NOMO-1 (cell line): ENCODE data around the gene VAMP7.
A peak's percentile ranks its signal among the peaks of the same experiment; 100 is the strongest.
"Not testable (repeated sequence)": the region's sequence is repeated elsewhere in the genome, so short reads cannot be mapped to it uniquely, and the experiment has no call there.

Experiments
- DNase-seq, 2 experiments: peaks; one replicate each; lab custom pipeline; 2025; ENCODE audit not compliant: unreplicated experiment in 2 of 2; lab: John Stamatoyannopoulos, UW

Gene VAMP7

DNA sequence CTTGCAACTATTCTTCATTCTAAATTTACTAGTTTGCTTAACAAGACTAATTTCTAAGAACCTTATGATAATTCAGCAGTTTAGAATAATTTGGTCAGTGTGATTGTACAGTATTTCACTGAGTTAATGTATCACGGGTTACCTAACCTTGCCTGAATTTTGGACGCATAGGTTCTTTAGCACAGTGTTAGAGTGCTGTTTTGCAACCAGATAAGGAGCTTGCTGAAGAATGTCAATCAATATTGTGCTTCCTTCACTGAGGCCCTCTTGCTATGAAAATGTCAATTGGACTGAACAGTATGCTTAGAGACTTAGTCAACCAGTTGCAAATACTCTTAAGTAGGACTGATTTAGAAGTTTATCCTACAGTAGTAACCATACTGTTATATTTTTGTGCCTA is 19.6 kb downstream of the VAMP7 start:
- DNase-seq = no peak

DNA sequence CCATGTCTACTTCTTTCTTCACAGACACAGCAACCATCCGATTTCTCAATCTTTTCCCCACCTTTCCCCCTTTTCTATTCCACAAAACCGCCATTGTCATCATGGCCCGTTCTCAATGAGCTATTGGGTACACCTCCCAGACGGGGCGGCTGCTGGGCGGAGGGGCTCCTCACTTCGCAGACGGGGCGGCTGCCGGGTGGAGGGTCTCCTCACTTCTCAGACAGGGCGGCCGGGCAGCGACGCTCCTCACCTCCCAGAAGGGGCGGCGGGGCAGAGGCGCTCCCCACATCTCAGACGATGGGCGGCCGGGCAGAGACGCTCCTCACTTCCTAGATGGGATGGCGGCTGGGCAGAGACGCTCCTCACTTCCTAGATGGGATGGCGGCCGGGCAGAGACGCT is 26.5 kb downstream of the VAMP7 start:
- DNase-seq = not testable (repeated sequence)

DNA sequence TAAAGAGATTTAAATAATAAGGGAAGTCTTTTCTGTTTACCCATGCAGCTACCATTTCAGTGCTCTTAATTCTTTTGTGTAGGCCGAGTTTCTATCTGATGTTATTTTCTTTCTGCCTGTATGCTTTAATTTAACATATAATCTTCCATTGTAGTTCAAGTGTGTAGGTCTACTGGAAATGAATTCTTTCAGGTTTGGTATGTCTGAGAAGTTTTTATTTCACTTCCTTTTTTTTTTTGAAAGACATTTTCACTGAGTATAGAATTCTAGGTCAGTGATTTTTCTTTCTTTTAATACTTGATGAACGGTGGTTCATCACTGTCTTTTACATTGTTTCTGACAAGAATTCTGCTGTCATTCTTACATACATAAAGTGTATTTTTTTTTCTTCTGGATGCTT is 42.1 kb downstream of the VAMP7 start:
- DNase-seq = peak in 1 of 2 experiments; percentile 5

DNA sequence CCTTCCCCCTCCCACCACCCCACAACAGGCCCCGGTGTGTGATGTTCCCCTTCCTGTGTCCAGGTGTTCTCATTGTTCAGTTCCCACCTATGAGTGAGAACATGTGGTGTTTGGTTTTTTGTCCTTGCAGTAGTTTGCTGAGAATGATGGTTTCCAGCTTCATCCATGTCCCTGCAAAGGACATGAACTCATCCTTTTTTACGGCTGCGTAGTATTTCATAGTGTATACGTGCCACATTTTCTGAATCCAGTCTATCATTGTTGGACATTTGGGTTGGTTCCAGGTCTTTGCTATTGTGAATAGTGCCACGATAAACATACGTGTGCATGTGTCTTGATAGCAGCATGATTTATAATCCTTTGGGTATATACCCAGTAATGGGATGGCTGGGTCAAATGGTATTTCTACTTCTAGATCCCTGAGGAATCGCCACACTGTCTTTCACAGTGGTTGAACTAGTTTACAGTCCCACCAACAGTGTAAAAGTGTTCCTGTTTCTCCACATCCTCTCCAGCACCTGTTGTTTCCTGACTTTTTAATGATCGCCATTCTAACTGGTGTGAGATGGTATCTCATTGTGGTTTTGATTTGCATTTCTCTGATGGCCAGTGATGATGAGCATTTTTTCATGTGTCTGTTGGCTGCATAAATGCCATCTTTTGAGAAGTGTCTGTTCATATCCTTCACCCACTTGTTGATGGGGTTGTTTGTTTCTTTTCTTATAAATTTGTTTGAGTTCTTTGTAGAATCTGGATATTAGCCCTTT is 49.9 kb downstream of the VAMP7 start:
- DNase-seq = not testable (repeated sequence)

DNA sequence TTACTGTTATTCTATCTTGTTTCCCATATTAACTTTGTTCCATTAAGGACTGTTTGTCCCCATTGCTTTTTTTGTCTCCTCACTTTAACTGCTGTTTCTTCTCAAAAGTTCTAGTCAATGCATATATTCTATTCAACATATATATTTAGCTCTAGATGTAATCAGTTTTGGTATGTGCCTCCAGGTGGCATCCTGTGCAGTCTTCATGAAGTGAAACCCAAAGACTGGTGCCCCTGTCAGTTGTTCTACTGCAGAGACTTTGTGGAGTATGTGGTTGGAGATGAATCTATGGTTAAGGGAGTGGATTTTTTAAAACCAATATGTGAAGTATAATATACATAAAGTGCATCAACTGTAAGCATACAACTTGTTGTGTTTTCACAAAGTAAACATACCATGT is 57.0 kb downstream of the VAMP7 start:
- no peak for DNase-seq

DNA sequence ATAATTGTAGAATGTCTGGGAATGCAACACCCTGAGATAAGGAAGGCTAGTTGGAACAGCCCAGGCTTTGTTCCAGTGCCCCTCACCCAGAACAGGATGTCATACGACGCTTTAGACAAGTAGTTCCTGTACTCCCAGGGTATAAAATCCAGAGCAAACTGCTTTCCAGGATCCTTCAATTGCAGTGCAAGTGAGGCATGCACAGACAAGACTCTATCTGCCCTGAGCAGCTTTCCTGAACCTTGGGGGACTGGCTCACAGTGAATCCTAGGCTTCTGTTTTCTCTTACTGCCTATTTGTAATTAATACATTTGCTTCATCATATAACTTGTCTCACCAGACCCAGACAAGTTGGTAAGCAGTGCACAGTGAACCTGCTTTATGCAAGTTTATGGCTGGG is 68.0 kb downstream of the VAMP7 start:
- no peak for DNase-seq

DNA sequence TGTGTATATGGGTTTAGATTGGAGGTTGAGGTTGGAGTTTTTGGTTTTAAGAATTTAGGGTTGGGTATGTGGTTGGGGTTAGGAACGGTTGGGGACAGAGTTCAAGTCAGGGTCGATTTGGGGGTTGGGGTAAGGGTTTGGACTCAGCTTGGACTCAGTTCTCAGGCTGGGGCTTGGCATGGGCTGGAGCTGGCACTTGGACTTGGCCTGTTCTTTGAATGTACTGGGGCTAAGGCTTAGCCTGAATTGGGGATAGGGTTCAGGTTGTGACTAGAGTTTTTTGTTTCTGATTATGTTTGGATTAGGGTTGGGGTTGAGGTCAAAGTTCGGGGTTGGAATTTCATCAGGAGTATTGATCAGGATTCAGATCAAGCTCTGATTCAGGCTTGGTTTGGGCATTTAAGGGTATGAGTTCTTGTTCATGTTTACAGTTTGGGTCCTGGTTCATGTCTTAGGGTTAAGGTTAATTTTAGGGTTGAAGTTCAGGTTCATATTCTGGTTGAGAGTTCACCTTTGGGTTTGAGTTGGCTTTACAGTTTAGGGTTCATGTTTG is 70.2 kb downstream of the VAMP7 start:
- no peak for DNase-seq

DNA sequence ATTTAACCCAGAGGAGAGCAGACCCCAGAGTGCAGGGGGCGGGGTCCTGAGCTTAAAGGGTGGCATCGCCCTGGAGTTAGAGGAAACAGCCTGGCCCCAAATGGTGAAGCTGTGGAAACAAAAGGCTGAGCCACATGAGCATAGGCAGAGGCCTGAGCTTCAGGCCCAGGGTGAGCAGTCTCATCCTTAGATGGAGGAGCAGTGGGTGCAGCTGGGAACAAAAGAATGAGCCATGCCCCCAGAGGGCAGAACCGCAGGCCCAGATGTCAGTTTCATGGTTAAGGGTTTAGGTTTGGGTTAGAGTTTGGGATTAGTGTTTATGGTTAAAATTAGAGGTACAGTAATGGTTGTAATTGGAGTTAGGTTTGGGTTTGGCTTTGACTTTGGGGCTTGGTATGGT is 71.9 kb downstream of the VAMP7 start:
- DNase-seq = no peak

DNA sequence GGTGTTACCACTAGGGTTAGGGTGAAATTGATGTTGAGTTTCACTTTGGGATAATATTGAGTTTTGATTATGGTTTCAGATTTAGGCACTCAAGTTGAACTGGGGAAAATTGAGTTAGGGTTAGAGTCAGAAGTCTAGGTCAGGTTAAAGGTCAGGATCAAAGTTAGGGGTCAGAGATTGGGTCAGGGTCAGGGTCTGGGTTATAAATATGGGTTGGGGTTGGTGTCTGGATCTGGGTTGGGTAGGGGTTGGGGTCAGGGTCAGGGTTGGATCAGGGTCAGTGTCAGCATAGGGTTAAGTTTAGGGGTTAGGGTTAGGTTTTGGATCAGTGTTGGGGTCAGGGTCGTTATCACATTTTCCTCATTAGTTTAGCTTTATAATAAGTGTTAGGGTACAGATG is 73.6 kb downstream of the VAMP7 start:
- no peak for DNase-seq

DNA sequence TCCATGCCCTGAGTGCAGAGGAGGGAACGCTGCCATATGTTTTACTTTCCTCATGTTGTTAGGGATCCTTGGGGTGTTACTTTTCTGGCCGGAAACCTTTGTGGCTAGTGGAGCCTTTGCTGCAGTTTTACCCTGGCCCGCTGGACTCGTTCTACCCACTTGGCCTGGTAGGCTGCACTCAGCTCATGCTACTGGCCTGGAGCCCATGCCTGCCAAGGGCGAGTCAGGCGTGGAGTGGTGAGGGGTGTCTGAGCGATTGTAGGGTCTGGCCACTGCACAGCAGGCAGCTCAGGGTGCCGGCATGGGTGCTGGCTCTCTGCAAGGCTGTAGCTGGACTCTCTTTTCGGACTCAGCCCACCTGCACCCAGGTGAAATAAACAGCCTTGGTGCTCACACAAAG is 75.0 kb downstream of the VAMP7 start:
- DNase-seq = no peak

DNA sequence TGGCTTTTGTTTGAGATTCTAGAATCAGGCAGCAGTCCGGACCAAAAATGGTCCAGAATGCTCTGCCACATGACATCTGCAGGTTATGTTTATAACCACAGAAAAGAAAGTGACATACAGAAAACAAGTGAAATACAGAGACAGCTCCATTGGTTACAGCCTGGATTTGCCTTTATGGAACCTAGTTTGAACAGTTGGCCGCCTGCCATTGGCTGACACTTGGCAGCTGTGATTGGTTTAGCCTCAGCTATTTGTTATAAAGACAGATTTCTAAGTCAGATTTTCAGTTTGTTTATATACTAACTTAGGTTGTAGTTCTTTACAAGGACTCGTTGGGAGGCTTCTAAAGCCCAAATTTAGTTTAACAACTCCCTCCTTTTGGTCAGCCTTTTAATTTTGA is 75.5 kb downstream of the VAMP7 start:
- no peak for DNase-seq

DNA sequence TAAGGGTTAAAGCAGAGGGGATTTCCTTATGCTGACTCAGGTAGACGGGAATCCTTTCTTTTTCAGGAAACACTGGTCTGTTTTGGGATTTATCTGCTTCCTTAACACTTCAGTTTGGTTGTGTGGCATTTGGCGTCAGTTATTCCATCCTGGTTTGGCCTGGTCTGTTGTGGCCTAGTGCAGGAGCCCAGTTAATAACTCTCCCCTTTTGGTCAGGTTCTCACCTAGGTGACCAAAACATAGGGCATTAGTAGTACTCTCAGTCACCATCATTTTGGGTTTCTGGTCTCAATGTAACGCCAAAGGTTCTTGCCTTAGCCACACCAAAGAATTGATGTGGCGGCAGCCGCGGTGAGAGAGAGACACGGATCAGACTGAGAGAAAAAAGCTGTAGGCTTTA is 76.7 kb downstream of the VAMP7 start:
- DNase-seq = no peak

DNA sequence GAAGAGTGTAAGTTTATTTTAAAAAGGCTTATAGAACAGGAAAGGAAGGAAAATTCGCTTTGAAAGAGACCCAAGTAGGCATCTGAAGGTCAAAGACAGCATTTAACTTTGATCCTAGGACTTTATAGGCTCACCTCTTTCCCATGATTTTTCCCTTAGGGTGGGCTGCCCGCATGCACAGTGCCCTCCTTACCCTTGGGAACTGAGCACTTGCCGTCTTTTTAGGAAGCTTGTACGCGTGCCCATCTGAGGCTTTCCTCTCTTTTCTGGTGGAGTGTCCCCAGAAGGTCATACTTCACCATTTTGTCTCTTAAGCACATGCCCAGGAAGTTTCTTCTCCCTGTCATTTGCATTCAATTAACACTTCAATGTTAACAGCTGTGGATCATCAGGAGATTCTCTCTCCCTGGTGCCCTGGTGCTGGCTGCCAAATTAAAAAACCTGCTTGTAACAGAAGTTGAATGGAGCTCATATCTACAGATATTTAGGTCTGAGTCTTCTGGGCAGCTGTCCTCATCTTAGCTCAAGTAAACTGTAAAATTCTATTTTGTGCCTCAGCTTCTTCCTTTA is 78.0 kb downstream of the VAMP7 start:
- DNase-seq = no peak

DNA sequence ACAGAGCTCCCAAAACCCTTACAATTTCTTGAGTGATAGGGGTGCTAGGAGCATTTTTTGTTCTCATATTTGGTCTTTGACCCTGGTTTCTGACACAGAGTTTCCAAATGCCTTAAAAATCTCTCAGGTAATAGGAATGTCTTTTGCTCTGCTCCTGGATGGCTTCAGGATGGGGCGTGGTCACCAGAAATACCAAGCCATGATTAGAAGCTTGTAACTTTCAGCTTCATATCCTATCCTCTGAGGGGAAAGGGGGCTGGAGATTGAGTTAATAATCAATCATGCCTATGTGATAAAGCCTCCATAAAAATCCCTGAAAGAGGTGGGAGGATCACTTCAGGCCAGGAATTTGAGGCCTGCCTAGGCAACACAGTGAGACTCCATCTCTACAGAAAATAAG is 81.8 kb downstream of the VAMP7 start:
- DNase-seq = no peak

DNA sequence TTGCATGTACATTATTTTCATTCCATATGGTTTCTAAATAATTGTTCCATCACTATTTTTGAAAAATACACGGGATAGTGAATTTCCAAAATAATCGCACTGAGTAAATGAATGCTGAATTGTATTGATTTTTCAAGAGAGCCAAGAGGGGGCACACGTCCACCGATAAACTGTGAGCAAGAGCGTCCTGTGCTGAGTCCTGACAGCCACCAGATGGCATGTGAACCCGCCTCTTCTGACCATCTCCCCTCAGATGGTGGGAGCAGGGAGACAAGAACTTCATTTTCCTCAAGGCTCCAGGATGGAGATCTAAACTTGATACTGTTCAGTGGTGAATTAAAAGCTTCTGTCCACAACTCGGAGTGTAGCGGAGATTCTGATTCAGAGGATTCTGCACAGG is 85.7 kb downstream of the VAMP7 start:
- peak in 1 of 2 experiments; percentile 23 for DNase-seq

DNA sequence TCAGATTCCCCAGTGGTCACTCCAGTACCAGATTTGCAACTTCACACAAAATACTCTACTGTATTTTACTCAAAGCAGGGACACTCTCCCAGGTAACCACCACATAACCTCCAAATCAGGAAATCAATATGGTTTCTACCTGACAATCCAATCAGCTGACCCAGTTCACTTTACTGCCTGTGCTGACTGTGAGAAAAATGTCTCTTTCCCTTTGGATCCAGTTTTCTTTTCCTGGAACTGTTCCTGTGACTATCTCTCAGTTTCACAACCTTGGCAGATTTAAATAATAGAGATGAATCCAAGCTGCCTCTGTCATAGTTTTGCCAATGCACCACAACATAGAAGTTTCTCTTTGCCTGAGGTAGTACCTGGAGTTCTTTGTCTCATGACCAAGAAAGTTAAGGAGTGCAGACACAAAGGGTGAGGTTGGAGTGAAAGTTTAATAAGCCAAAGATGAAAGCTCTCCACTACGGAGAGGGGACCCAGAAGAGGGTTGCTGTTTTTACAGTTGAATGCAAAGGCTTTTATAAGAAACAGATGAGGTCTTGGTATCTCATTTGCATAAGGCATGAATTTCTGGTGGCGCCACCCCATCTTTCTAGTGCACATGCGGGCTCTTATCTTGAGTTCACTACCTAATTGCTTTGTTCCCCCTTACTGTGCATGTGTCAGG is 86.6 kb downstream of the VAMP7 start:
- no peak for DNase-seq

DNA sequence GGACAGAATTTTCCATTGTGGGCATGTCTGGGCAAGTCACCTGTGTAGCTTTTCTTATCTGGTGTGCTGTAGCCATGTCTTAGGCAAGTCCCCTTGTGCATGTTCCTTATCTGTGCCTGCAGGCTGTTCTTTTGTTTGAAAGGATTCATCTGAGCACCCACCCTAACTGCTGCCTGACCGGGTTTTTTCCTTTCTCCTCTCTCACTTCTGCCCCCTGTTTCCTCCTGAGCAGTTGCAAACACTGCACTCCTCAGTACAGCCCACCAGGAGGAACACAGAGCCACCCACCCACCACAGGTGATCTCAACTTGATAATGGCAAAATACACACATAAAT is 87.1 kb downstream of the VAMP7 start:
- no peak for DNase-seq

DNA sequence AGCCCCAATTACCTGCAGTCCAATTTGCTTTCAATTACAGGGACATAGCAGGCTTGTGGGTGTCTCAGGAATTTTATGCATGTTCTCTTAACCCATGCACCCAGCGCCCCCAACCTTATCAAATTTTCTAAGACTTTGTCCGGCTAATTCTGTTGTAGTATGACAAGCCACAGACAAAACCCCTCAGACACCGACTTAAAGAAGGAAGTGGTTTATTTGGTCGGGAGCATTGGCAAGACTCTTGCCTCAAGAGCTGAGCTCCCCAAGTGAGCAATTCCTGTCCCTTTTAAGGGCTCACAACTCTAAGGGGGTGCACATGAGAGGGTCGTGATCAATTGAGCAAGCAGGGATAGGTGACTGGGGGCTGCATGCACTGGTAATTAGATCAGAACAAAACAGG is 87.6 kb downstream of the VAMP7 start:
- no peak for DNase-seq

DNA sequence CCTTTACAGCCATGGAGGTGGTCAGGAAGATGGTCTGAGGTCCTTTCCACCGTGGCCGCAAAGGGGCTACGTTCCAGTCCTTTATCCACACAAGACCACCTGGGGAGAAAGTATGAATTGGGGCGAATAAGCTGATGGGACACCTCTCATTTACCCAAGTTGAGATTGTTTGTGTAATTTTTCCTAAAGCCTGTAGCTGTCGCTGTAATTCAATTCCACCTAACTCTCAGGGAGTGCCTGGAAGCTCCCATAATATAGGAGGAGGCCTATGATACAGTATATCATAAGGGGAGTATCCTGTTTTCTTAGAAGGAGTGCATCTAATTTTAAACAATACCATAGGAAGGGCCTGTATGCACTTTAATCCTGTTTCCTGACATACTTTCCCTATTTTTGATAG is 90.5 kb downstream of the VAMP7 start:
- DNase-seq = not testable (repeated sequence)

DNA sequence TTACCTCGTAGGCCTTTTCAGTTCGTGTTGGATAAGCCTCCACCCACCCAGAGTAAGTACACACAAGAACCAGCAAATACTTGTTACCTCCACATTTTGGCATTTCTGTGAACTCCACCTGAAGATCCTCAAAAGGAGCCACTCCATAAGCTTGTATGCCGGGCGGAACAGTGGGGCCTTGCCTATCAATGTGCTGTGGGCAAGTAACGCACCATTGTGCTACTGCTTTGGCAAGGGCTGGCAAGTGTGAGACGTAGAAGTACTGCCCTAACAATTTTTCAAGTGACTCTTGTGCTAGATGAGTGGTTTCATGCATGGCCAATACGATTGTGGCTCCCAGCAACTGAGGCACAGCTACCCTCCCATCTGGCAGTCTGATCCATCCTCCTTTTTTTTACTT is 91.1 kb downstream of the VAMP7 start:
- not testable (repeated sequence) for DNase-seq

DNA sequence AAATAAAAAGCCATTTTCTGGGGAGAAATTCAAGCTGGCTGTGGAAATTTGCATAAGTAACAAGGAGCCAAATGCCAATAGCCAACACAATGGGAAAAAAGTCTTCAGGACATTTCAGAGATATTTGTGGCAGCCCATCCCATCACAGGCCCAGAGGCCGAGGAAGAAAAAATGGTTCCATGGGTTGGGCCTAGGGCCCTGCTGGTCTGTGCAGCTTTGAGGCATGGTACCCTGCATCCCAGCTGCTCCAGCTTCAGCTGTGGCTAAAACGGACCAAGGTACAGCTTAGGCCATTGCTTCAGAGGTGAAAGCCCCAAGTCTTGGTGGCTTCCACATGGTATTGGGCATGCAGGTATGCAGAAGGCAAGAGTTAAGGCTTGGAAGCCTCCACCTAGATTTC is 102.2 kb downstream of the VAMP7 start:
- no peak for DNase-seq

DNA sequence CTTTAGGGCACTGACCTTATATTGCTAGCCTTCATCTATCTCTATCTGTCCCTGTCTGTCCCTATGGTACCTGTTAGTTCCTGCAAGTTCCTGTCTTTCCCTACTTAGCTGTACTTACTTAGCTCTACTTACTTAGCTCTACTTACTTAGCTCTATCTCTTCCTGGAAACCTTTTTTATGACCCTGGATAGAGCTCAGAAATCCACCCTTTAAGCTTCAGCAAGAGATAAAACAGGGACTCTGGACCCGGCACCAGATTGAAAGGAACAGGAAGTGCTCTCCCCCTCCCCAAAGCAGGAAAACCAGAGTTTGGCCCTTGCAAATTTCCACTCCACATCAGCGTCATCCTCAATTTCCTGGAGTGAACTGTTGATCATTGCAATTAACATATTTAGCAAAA is 104.1 kb downstream of the VAMP7 start:
- DNase-seq = no peak
